ENCODE data around the gene PSMC3.

DNA sequence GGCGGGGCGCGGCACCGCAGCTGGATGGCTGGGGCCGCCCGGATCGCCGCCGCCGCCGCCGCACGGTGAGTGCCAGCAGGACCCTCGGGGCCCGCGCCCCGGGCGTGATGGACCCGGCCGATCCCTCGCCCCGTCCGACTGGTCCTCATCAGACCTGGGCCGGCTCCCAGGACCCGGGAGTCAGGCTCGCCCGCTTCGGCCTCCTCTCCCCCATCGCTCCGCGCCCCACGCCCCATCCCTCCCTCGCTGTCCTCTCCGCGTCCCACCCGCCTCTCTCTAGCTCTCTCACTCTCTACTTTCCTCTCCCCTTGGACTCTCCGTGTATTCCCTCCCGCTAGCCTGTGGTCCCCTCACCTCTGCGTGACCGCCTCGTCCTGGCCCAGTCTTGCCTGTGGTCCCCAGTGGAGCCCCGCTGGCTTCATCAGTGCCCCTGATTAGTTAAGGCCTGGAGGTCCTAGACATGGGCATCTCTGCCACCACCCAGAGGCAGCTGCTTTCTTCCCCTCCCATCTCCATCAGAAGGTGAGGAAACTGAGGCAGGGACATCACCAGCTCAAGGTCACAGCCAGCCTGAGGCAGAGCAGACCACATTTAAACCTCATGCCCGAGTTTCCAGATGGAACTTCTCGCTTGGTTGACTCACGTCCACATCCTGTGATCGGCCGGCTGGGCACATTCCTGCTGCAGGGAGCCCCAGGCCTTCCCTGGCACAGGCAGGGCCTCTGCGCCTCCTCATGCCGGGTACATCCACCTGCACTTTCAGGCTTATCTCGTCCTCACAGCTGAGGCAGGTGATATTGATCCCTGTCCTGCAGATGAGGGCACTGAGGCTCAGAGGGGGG lies 17.4 kb downstream of the PSMC3 start:
- TF ChIP-seq, protein P1, sequence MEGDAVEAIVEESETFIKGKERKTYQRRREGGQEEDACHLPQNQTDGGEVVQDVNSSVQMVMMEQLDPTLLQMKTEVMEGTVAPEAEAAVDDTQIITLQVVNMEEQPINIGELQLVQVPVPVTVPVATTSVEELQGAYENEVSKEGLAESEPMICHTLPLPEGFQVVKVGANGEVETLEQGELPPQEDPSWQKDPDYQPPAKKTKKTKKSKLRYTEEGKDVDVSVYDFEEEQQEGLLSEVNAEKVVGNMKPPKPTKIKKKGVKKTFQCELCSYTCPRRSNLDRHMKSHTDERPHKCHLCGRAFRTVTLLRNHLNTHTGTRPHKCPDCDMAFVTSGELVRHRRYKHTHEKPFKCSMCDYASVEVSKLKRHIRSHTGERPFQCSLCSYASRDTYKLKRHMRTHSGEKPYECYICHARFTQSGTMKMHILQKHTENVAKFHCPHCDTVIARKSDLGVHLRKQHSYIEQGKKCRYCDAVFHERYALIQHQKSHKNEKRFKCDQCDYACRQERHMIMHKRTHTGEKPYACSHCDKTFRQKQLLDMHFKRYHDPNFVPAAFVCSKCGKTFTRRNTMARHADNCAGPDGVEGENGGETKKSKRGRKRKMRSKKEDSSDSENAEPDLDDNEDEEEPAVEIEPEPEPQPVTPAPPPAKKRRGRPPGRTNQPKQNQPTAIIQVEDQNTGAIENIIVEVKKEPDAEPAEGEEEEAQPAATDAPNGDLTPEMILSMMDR (IDR thresholded peaks at IDR 0.05) = no peak
- no peak for TF ChIP-seq POLR2A (IDR thresholded peaks at IDR 0.05)

Measured in stomach (tissue), 4 donors.